SK-N-SH treated with all-trans-retinoic acid at 6 μM for 48 hours (cell line): ENCODE data around the gene TMEM144.

Experiments
- ARNTL ChIP-seq: fragments of 450-650 bp; formaldehyde crosslinking; IDR thresholded peaks from 2 replicates; pipeline ENCODE4 v1.5.0; 2020; ENCODE audit warnings: low read depth, mild to moderate bottlenecking, moderate library complexity, borderline replicate concordance
- BACH2 ChIP-seq: fragments of 250-450 bp; sonication (Bioruptor Pico); IDR thresholded peaks from 2 replicates; pipeline ENCODE4 v1.9.0; 2021; ENCODE audit warnings: mild to moderate bottlenecking, borderline replicate concordance
- CREB5 ChIP-seq: fragments of 250-450 bp; sonication (Bioruptor Pico); IDR thresholded peaks from 2 replicates; pipeline ENCODE4 v1.5.1; 2020; ENCODE audit warnings: low read depth, mild to moderate bottlenecking, moderate library complexity
- ESRRG ChIP-seq: fragments of 250-450 bp; sonication (Bioruptor Pico); IDR thresholded peaks from 2 replicates; pipeline ENCODE4 v1.6.1; 2021; ENCODE audit warnings: mild to moderate bottlenecking
- GLIS3 ChIP-seq: fragments of 250-450 bp; sonication (Bioruptor Pico); IDR thresholded peaks from 2 replicates; pipeline ENCODE4 v1.5.0; 2020; ENCODE audit warnings: mild to moderate bottlenecking, moderate library complexity
- OSR1 ChIP-seq: fragments of 250-450 bp; sonication (Bioruptor Pico); IDR thresholded peaks from 2 replicates; pipeline ENCODE4 v1.8.0; 2022; ENCODE audit warnings: moderate library complexity, mild to moderate bottlenecking, inconsistent platforms
- PATZ1 ChIP-seq: fragments of 250-450 bp; sonication (Bioruptor Pico); IDR thresholded peaks from 2 replicates; pipeline ENCODE4 v1.8.0; 2020; ENCODE audit warnings: mild to moderate bottlenecking, moderate library complexity, borderline replicate concordance
- PPARA ChIP-seq: fragments of 250-450 bp; sonication (Bioruptor Pico); IDR thresholded peaks from 2 replicates; pipeline ENCODE4 v1.5.0; 2020; ENCODE audit warnings: mild to moderate bottlenecking, borderline replicate concordance
- RARB ChIP-seq: fragments of 250-450 bp; sonication (Bioruptor Pico); IDR thresholded peaks from 2 replicates; pipeline ENCODE4 v1.8.0; 2021; ENCODE audit warnings: mild to moderate bottlenecking, moderate library complexity
- SNAI2 ChIP-seq: fragments of 250-450 bp; sonication (Bioruptor Pico); IDR thresholded peaks from 2 replicates; pipeline ENCODE4 v1.5.0; 2020; ENCODE audit warnings: mild to moderate bottlenecking, moderate library complexity
- TCF4 ChIP-seq: fragments of 250-450 bp; sonication (Bioruptor Pico); IDR thresholded peaks from 2 replicates; pipeline ENCODE4 v1.8.0; 2021; ENCODE audit warnings: mild to moderate bottlenecking, moderate library complexity, borderline replicate concordance
- ZFP30 ChIP-seq: fragments of 450-650 bp; formaldehyde crosslinking; IDR thresholded peaks from 2 replicates; pipeline ENCODE4 v1.5.0; 2022; ENCODE audit warnings: mild to moderate bottlenecking, moderate library complexity
- ZNF8 ChIP-seq: fragments of 450-650 bp; formaldehyde crosslinking; IDR thresholded peaks from 2 replicates; pipeline ENCODE4 v1.5.0; 2020; ENCODE audit warnings: mild to moderate bottlenecking, moderate library complexity

GRCh38 chr4:158253350-158253980 is 43.2 kb downstream of the TMEM144 start:
- TF ChIP-seq ARNTL (no peak), PATZ1 (CRISPR knock-in tag) (no peak), PPARA (CRISPR knock-in tag) (no peak), ZNF8 (CRISPR knock-in tag) (no peak), ZFP30 (CRISPR knock-in tag) (no peak), OSR1 (CRISPR knock-in tag) (no peak), BACH2 (CRISPR knock-in tag) (no peak), ESRRG (no peak), SNAI2 (CRISPR knock-in tag) (no peak), CREB5 (CRISPR knock-in tag) (no peak), RARB (CRISPR knock-in tag) (no peak), TCF4 (no peak), GLIS3 (CRISPR knock-in tag) (no peak)
